Islet precursor cell (in vitro differentiated cells): ENCODE measurements around the gene HARS1.
"Not testable (repeated sequence)": the region's sequence is repeated elsewhere in the genome, so short reads cannot be mapped to it uniquely, and the experiment has no call there.

ENCODE experiments used
- DNase-seq: peaks from one replicate; pipeline ENCODE4 v3.0.0-alpha.2; 2018

The HARS1 gene, protein sequence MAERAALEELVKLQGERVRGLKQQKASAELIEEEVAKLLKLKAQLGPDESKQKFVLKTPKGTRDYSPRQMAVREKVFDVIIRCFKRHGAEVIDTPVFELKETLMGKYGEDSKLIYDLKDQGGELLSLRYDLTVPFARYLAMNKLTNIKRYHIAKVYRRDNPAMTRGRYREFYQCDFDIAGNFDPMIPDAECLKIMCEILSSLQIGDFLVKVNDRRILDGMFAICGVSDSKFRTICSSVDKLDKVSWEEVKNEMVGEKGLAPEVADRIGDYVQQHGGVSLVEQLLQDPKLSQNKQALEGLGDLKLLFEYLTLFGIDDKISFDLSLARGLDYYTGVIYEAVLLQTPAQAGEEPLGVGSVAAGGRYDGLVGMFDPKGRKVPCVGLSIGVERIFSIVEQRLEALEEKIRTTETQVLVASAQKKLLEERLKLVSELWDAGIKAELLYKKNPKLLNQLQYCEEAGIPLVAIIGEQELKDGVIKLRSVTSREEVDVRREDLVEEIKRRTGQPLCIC

DNA sequence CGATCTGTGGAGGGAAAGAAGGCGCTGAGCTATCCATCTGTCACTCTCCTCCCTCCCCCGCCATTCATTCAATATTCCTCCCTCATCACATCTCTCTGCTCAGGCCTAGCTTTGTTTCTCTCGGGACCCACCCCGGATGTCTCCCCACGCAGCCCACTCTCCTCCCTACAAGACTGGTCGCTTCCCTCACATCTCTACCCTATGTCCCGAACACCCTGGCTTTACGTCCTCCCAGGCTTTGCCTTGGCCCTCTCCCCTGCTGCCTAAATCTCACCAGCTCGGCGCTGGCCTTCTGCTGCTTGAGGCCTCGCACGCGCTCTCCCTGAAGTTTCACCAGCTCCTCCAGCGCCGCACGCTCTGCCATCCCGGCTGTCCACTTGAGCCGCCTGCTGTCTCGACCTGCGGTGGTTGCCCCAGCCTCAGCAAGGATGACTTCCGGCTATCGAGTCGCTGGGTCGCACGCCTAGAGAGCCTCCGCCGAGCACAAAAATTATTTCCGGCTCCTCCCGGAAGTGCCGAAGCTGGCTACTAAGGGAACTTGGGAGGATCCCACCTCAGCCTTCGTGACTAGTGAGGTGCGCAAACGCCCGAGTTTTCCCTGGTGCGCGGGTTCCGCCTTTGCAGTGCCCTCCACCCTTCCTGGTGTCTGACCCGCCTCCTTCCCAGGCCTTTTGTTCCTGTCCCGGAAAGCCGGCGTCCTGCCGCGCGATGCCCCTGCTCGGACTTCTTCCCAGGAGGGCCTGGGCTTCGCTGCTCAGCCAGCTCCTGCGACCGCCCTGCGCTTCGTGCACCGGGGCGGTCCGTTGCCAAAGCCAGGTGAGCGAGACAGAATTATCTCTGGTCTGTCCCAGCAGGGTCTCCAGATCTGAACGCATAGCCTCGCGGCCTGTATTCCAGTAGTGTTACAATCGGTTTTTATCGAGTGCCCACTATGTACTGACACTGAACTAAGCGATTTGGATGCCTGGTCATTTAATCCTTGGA, at the start of gene HARS1, which contains the start of gene HARS2:
HARS1 (minus strand) TSS at position 430 of the 984 bp plus-strand sequence; CDS start at position 364, 66 bp downstream.
HARS2 (plus strand) TSS at position 515 of the 984 bp plus-strand sequence; CDS start at position 709, 194 bp downstream.
- peak; percentile 98 for DNase-seq

DNA sequence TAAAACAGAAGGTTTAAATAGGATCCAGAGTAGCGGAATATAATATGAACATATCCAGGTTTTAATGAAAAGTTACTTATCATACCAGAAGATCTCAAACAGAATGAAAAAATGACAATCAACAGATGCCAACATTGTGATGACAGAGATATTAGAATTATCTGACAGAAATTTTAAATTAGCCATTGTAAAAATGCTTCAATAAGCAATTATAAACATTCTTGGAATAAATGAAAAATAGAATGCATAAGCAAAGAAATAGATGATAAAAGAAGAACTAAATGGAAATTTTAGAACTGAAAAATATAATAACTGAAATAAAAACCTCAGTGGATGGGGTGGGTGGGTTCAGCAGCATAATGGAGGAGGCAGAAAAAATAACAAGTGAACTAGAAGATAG, 46.3 kb upstream of the HARS1 start:
- no peak for DNase-seq

DNA sequence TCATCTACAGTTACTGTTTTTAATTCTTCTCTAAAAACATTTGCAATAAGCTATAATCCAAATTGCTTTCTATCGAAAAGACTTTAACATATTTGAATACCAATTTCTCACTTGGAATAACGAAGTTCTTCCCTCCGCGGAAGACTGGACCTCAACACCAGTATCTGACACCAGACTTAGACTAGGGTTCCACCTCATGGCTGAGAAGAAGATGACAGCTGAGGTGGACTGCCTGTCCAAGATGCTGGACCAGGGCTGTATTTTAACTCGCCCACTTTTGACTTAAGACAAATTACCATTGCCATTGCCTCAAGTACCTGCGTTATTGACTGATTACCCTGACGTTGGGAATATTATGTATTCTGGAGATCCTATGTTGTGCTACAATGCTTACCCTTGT, 43.2 kb upstream of the HARS1 start:
- DNase-seq: no peak

GRCh38 chr5:140733098-140733497, 41.9 kb upstream of the HARS1 start:
- no peak for DNase-seq

- peak; percentile 98 for DNase-seq
These were observed 34.8 kb upstream of the HARS1 start for GRCh38 chr5:140725799-140726471.

- DNase-seq: not testable (repeated sequence)
These were observed 30.2 kb upstream of the HARS1 start for GRCh38 chr5:140721395-140721794.

DNA sequence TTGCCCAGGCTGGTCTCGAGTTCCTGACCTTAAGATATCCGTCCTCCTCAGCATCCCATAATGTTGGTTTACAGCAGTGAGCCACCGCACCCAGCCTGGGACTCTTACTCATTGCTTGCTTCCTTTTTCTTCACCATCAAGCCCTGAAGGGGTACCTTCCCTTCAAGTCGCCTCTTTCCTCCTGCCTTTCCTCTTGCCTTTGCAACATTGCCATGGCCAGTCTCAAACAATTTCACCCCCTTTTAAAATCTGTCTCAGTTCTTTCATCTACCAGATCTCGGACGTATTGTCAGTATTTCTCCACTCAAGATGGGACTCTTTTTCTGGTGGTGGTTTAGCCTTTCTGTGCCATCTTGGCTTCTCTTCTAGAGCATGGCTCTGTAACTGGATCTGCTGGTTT, 29.6 kb upstream of the HARS1 start:
- not testable (repeated sequence) for DNase-seq

DNA sequence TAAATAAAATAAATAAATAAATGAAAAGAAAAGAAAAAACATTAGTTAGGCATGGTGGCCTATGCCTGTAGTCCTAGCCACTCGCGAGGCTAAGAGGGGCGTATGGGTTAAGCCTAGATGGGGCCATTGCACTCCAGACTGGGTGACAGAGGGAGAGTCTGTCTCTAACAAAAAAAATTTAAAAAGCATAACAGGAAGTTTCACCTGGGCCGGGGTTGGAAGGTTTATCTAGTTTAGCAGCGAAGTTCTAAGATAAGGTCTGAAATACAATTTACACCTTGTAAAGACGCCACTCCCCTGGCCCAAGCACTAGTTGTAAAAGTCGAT, 27.1 kb upstream of the HARS1 start:
- DNase-seq: no peak

- DNase-seq: not testable (repeated sequence)
These were observed 25.1 kb upstream of the HARS1 start for GRCh38 chr5:140716238-140716637.

- DNase-seq: no peak
These were observed 22.5 kb upstream of the HARS1 start for GRCh38 chr5:140713562-140714094.

DNA sequence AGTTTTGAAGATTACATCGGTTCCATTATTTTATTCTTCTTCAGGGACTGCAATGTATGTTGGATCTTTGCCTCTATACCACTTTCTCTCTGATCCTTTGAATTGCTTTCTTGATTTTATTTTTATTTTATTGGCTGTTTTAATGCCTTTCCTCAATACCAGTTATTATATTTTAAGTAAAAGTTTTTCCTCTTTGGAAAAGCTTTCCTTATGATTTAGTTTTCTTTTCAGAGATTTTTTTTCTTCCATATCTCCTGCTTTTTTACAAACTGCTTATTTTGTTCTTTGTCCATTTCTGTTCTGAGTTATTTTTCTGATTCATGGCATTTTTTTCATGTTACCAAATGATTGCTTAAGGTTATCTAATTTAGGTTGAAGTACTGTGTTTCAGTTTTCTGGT, 20.6 kb upstream of the HARS1 start:
- DNase-seq: no peak

GRCh38 chr5:140710899-140711552, 19.9 kb upstream of the HARS1 start:
- peak; percentile 99 for DNase-seq

DNA sequence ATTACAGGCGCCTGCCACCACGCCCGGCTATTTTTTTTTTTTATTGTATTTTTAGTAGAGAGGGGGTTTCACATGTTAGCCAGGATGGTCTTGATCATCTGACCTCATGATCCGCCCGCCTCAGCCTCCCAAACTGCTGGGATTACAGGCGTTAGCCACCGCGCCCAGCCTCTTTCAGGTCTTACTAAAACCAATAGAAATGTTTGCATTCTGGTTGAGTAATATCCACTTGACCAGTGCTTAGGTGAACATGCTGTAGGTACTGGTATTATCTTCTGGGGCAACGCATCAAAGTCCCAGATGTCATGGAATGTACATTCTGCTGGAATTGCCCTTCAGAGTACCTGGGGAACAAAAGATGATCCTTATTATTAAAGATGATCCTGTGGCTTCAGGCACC, 17.6 kb upstream of the HARS1 start:
- not testable (repeated sequence) for DNase-seq

- DNase-seq: no peak
These were observed 16.6 kb upstream of the HARS1 start for GRCh38 chr5:140707812-140708211.

- peak; percentile 98 for DNase-seq
These were observed 9.3 kb upstream of the HARS1 start, which contains the start of gene ZMAT2 for GRCh38 chr5:140700177-140701144. Gene ZMAT2 (plus strand): TSS chr5:140700447. CDS start chr5:140700461, 14 bp downstream.

DNA sequence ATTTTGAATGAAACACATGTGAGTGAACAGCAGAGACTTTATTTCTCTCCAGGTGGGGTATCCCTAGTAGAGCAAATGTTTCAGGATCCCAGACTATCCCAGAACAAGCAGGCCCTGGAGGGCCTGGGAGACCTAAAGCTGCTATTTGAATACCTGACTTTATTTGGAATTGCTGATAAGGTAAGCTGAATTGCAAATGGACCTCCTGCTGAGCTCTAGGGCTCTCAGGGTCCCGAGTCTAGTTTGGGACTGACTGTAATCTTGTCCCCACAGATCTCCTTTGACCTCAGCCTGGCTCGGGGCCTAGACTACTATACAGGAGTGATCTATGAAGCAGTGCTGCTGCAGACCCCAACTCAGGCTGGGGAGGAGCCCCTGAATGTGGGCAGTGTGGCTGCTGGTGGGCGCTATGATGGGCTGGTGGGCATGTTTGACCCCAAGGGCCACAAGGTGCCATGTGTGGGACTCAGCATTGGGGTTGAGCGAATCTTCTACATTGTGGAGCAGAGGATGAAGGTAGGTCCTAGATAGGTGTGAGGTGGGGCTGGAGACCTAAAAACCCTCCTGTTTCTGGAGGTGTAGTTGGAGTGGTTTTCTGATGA, 5.8 kb upstream of the HARS1 start:
- no peak for DNase-seq

DNA sequence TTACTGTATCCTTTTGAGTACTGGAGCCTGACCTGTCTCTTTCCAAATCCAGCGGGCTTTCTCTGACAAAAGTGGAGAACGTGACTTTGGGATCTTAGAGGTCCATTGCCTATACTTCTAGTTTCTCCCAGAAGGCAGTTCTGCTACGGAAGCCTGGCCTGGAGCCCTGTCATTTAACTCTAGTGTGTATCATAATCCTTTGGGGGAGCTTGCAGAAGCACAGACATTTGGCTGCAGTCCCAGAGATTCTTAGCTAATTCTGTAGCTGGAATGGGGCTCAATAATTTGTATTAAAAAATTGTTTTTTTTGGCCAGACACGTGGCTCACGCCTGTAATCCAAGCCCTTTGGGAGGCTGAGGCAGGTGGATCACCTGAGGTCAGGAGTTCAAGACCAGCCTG, 3.1 kb upstream of the HARS1 start:
- DNase-seq: no peak

- DNase-seq: peak; percentile 46
These were observed 716 bp downstream of the HARS1 start for GRCh38 chr5:140690376-140690932.

DNA sequence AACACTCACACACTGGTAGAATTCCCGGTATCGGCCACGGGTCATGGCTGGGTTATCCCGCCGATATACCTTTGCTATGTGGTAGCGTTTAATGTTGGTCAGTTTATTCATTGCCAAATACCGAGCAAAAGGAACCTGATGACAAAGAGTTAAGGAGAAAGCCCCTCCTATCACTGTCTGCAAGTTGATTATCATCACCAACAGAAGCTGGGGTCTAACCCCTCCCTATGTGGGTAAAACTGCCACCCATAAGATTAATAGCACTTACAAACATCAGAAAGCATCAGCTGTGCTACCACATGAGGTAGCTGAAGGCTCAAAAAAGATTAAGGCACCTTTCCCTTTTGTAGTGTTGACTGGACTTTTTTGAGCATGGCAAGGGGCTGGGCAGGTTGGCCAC, 12.2 kb downstream of the HARS1 start:
- DNase-seq: no peak

DNA sequence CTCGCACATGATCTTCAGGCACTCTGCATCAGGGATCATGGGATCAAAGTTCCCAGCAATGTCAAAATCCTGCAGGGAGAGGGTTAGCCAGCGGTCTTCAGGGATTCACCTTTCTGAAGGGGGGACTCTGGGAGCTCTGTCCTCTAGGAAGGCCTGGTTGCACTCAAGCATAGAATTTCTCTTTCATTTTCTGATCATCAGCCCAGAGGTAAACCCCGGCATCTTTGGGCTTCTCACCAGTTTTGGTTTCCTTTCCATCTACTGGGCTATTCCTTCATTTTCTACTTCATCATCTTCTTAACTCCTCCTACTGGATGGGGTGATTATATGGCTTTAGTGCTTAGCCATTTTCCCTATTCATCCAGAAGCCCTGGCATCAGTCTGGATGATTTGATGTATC, 13.2 kb downstream of the HARS1 start:
- DNase-seq: no peak
